ENCODE measurements around the gene HCRTR2.

DNA sequence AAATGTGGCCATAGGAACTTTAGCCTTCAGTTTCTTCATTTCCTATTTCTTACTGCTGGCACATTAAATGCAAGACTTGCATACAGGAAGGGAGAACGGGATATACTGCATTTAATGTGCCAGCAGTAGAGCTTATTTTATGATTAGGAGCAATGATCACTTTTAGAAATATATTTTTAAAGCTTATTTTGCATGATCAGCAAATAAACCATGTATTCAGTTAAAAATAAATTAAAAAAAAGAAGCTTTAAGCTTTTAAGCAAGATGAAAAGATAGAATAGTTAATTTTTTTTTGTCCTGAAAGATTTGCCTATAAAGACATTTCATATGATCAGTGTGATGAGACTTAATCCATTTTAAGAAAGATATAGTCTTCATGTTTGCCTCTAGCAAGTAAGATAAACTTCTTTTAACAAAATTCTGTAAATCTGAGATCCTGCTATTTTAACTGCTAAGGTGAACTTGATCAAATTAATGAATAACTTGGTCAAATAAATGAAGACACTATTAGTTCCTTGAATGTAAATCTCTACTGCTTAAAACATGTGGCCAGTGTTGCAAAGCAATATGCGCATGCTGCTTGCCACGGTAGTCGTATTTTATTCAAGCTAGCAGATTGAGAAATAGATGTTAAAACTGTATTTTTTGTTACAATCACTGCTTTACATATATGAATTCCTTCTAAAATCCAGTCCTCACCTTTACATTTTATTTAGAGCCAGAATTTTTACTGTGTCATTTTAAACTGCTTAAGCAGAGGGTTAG lies 36.2 kb upstream of the HCRTR2 start:
- TF ChIP-seq, protein P1, sequence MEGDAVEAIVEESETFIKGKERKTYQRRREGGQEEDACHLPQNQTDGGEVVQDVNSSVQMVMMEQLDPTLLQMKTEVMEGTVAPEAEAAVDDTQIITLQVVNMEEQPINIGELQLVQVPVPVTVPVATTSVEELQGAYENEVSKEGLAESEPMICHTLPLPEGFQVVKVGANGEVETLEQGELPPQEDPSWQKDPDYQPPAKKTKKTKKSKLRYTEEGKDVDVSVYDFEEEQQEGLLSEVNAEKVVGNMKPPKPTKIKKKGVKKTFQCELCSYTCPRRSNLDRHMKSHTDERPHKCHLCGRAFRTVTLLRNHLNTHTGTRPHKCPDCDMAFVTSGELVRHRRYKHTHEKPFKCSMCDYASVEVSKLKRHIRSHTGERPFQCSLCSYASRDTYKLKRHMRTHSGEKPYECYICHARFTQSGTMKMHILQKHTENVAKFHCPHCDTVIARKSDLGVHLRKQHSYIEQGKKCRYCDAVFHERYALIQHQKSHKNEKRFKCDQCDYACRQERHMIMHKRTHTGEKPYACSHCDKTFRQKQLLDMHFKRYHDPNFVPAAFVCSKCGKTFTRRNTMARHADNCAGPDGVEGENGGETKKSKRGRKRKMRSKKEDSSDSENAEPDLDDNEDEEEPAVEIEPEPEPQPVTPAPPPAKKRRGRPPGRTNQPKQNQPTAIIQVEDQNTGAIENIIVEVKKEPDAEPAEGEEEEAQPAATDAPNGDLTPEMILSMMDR (IDR thresholded peaks at IDR 0.05), result no peak
- TF ChIP-seq, protein P2, sequence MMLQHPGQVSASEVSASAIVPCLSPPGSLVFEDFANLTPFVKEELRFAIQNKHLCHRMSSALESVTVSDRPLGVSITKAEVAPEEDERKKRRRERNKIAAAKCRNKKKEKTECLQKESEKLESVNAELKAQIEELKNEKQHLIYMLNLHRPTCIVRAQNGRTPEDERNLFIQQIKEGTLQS (CRISPR knock-in tag; conservative IDR thresholded peaks at IDR 0.05), result no peak
- no peak for TF ChIP-seq JUN (CRISPR knock-in tag; IDR thresholded peaks at IDR 0.05)
